Measurements from ENCODE around the gene TMA7. TPM values are rescaled to one million over a fixed set of nuclear protein-coding genes. Genes with fewer than 3 reads are reported as not detected.

Gene TMA7
- total and polyA plus RNA-seq, 2 of the 13 experiments (the other 11 are each of a cell fraction or from before 2014, with no cell fraction given) = 100 to 486 TPM

DNA sequence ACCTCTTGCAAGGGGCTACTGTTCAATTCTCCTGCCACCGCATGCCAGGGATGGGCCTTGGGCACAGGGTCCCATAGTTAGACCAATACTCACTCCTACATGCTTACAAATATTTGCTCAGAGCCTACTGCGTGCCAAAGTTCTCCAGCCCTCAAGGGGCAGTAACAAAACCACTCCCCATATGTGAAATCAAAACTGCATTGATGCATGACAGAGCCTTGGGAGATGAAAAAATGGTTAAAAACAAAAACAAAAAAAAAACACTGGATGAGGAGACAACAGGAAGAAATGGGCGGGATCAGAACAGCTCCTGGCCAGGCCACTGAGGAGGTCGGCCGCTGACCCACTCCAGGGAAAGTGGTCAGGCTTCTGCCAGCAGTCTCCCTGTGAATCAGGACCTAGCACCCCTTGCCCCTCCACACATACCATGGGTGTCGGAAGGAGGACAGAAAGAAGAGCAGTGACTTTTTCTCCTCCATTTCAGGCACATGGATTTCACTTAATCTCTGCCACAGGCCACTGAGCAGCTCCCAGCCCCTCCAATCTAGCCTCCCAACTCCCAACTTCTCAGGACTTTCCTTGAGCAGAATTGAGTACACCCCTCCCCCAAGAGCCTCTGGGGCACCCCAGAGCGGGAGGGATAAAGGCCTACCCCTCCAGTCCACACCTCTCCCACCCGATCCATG is 13.0 kb upstream of the TMA7 start (continued):
- TF ChIP-seq, protein P1, sequence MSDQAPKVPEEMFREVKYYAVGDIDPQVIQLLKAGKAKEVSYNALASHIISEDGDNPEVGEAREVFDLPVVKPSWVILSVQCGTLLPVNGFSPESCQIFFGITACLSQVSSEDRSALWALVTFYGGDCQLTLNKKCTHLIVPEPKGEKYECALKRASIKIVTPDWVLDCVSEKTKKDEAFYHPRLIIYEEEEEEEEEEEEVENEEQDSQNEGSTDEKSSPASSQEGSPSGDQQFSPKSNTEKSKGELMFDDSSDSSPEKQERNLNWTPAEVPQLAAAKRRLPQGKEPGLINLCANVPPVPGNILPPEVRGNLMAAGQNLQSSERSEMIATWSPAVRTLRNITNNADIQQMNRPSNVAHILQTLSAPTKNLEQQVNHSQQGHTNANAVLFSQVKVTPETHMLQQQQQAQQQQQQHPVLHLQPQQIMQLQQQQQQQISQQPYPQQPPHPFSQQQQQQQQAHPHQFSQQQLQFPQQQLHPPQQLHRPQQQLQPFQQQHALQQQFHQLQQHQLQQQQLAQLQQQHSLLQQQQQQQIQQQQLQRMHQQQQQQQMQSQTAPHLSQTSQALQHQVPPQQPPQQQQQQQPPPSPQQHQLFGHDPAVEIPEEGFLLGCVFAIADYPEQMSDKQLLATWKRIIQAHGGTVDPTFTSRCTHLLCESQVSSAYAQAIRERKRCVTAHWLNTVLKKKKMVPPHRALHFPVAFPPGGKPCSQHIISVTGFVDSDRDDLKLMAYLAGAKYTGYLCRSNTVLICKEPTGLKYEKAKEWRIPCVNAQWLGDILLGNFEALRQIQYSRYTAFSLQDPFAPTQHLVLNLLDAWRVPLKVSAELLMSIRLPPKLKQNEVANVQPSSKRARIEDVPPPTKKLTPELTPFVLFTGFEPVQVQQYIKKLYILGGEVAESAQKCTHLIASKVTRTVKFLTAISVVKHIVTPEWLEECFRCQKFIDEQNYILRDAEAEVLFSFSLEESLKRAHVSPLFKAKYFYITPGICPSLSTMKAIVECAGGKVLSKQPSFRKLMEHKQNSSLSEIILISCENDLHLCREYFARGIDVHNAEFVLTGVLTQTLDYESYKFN (CRISPR knock-in tag; conservative IDR thresholded peaks at IDR 0.05) = peak; percentile 67
- TF ChIP-seq HNF4G (IDR thresholded peaks at IDR 0.05; ENCODE audit: borderline replicate concordance, low read depth, low read length) (no peak), HNF4G (CRISPR knock-in tag; IDR thresholded peaks at IDR 0.05; ENCODE audit: borderline replicate concordance, low read depth) (no peak), KDM3A (CRISPR knock-in tag; IDR thresholded peaks at IDR 0.05; ENCODE audit: low read depth) (no peak), ETV5 (CRISPR knock-in tag; IDR thresholded peaks at IDR 0.05; ENCODE audit: borderline replicate concordance) (no peak; the same call in 1 of the 2 replicates), SOX6 (IDR thresholded peaks at IDR 0.05) (no peak), SOX6 (CRISPR knock-in tag; IDR thresholded peaks at IDR 0.05) (0 out of 2 replicates have a peak, but pooled peaks have one; percentile 16), THYN1 (CRISPR knock-in tag; IDR thresholded peaks at IDR 0.05; ENCODE audit: borderline replicate concordance, low read depth) (no peak), GATAD1 (CRISPR knock-in tag; IDR thresholded peaks at IDR 0.05) (no peak), ZNF264 (CRISPR knock-in tag; IDR thresholded peaks at IDR 0.05) (no peak), MAZ (IDR thresholded peaks at IDR 0.05; ENCODE audit: borderline replicate concordance, low read depth, low read length) (no peak), MAZ (CRISPR knock-in tag; IDR thresholded peaks at IDR 0.05; ENCODE audit: low read depth) (no peak), EZH2 (conservative IDR thresholded peaks at IDR 0.05; ENCODE audit: low read depth, low read length) (no peak), SALL1 (CRISPR knock-in tag; IDR thresholded peaks at IDR 0.05) (peak; percentile 54), TEAD2 (CRISPR knock-in tag; IDR thresholded peaks at IDR 0.05) (no peak), EHMT2 (IDR thresholded peaks at IDR 0.05; ENCODE audit: borderline replicate concordance, low read depth, low read length) (no peak), ZNF207 (IDR thresholded peaks at IDR 0.05; ENCODE audit: borderline replicate concordance) (no peak)
- TF ChIP-seq, protein P2, sequence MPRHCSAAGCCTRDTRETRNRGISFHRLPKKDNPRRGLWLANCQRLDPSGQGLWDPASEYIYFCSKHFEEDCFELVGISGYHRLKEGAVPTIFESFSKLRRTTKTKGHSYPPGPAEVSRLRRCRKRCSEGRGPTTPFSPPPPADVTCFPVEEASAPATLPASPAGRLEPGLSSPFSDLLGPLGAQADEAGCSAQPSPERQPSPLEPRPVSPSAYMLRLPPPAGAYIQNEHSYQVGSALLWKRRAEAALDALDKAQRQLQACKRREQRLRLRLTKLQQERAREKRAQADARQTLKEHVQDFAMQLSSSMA (CRISPR knock-in tag; IDR thresholded peaks at IDR 0.05) = no peak
- TF ChIP-seq, protein P3, sequence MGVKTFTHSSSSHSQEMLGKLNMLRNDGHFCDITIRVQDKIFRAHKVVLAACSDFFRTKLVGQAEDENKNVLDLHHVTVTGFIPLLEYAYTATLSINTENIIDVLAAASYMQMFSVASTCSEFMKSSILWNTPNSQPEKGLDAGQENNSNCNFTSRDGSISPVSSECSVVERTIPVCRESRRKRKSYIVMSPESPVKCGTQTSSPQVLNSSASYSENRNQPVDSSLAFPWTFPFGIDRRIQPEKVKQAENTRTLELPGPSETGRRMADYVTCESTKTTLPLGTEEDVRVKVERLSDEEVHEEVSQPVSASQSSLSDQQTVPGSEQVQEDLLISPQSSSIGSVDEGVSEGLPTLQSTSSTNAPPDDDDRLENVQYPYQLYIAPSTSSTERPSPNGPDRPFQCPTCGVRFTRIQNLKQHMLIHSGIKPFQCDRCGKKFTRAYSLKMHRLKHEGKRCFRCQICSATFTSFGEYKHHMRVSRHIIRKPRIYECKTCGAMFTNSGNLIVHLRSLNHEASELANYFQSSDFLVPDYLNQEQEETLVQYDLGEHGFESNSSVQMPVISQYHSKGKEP (CRISPR knock-in tag; IDR thresholded peaks at IDR 0.05) = no peak
- TF ChIP-seq, protein P4, sequence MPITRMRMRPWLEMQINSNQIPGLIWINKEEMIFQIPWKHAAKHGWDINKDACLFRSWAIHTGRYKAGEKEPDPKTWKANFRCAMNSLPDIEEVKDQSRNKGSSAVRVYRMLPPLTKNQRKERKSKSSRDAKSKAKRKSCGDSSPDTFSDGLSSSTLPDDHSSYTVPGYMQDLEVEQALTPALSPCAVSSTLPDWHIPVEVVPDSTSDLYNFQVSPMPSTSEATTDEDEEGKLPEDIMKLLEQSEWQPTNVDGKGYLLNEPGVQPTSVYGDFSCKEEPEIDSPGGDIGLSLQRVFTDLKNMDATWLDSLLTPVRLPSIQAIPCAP (CRISPR knock-in tag; IDR thresholded peaks at IDR 0.05; ENCODE audit: low read depth) = no peak
- TF ChIP-seq, protein P5, sequence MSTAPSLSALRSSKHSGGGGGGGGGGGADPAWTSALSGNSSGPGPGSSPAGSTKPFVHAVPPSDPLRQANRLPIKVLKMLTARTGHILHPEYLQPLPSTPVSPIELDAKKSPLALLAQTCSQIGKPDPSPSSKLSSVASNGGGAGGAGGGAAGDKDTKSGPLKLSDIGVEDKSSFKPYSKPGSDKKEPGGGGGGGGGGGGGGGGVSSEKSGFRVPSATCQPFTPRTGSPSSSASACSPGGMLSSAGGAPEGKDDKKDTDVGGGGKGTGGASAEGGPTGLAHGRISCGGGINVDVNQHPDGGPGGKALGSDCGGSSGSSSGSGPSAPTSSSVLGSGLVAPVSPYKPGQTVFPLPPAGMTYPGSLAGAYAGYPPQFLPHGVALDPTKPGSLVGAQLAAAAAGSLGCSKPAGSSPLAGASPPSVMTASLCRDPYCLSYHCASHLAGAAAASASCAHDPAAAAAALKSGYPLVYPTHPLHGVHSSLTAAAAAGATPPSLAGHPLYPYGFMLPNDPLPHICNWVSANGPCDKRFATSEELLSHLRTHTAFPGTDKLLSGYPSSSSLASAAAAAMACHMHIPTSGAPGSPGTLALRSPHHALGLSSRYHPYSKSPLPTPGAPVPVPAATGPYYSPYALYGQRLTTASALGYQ (CRISPR knock-in tag; IDR thresholded peaks at IDR 0.05) = no peak
